GM19438 (cell line): ENCODE results near the gene UCHL5.
"Not testable (repeated sequence)": the region's sequence is repeated elsewhere in the genome, so short reads cannot be mapped to it uniquely, and the experiment has no call there.

ENCODE experiments used
- ATAC-seq: cut with Tn5 transposase; IDR thresholded peaks from one replicate; pipeline ENCODE4 v1.9.1; 2021; ENCODE audit warnings: low read depth; ENCODE audit not compliant: unreplicated experiment

The UCHL5 gene

GRCh38 chr1:193014400-193014799 lies 44.8 kb downstream of the UCHL5 start:
- ATAC-seq: no peak

- no peak for ATAC-seq
Observed at GRCh38 chr1:193013707-193014106, 45.5 kb downstream of the UCHL5 start.

- no peak for ATAC-seq
Observed at GRCh38 chr1:193013005-193013404, 46.2 kb downstream of the UCHL5 start.

GRCh38 chr1:193011406-193011805 lies 47.8 kb downstream of the UCHL5 start:
- no peak for ATAC-seq

GRCh38 chr1:193009501-193009900 lies 49.7 kb downstream of the UCHL5 start:
- ATAC-seq: no peak

GRCh38 chr1:193005785-193006184 lies 53.4 kb downstream of the UCHL5 start:
- ATAC-seq: no peak

- no peak for ATAC-seq
Observed at GRCh38 chr1:192998536-192998935, 60.6 kb downstream of the UCHL5 start.

GRCh38 chr1:192994141-192994540 lies 65.0 kb downstream of the UCHL5 start:
- ATAC-seq: no peak

- ATAC-seq: no peak
Observed at GRCh38 chr1:192993426-192994085, 65.6 kb downstream of the UCHL5 start.

- ATAC-seq: not testable (repeated sequence)
Observed at GRCh38 chr1:192986748-192987334, 72.3 kb downstream of the UCHL5 start.

- no peak for ATAC-seq
Observed at GRCh38 chr1:192986110-192986747, 72.9 kb downstream of the UCHL5 start.

GRCh38 chr1:192984080-192984479 lies 75.1 kb downstream of the UCHL5 start:
- ATAC-seq: no peak

- ATAC-seq: peak; percentile 55
Observed at GRCh38 chr1:192983349-192983980, 75.7 kb downstream of the UCHL5 start.

- ATAC-seq: no peak
Observed at GRCh38 chr1:192980856-192981255, 78.3 kb downstream of the UCHL5 start.

- not testable (repeated sequence) for ATAC-seq
Observed at GRCh38 chr1:192980334-192980733, 78.8 kb downstream of the UCHL5 start.

- ATAC-seq: no peak
Observed at GRCh38 chr1:192979542-192979941, 79.6 kb downstream of the UCHL5 start.

GRCh38 chr1:192978195-192978710 lies 80.9 kb downstream of the UCHL5 start:
- ATAC-seq: no peak

GRCh38 chr1:192977089-192977706 lies 82.0 kb downstream of the UCHL5 start:
- ATAC-seq: no peak

- ATAC-seq: no peak
Observed at GRCh38 chr1:192976576-192976975, 82.6 kb downstream of the UCHL5 start.

GRCh38 chr1:192974701-192975100 lies 84.5 kb downstream of the UCHL5 start:
- no peak for ATAC-seq

GRCh38 chr1:192973988-192974387 lies 85.2 kb downstream of the UCHL5 start:
- no peak for ATAC-seq
